ENCODE results near the gene TIMM13. TPM values are rescaled to one million over a fixed set of nuclear protein-coding genes. Genes with fewer than 3 reads are reported as not detected.

TIMM13 gene
- total RNA-seq, 4 donors from 2014 or later = 10.8 to 54.9 (median 30.8) TPM

GRCh38 chr19:2449019-2449418, 21.6 kb upstream of the TIMM13 start:
- H3K27me3 ChIP-seq = no peaks in the 10 kb centered on the region
- DNase-seq = no peak
- in situ Hi-C loops (cut with MboI; ENCODE audit: low pct_ligation_motif_present in 1 of 4, low pct_unique_long_range_greater_than_20kb in 1 of 4, low sequenced_read_pairs in 3 of 4) (no loop called here), intact Hi-C loops (cut with DNase I; ENCODE audit: low total_unique reads) (no loop called here)
- no peaks in the 10 kb centered on the region for H3K36me3 ChIP-seq
- H3K9me3 ChIP-seq = no peaks in the 10 kb centered on the region
- H3K4me3 ChIP-seq = no peak overlapping the region
- WGBS, 2 donors (ENCODE audit: low coverage in 1 of 2) = 94% methylated on average over 7 to 11 of the region's 11 CpGs
- TF ChIP-seq POLR2AphosphoS5 (IDR thresholded peaks at IDR 0.05) (no peak), EP300 (IDR thresholded peaks at IDR 0.05; ENCODE audit: low read depth) (no peak), POLR2A (IDR thresholded peaks at IDR 0.05) (no peak)
- TF ChIP-seq, protein P1, sequence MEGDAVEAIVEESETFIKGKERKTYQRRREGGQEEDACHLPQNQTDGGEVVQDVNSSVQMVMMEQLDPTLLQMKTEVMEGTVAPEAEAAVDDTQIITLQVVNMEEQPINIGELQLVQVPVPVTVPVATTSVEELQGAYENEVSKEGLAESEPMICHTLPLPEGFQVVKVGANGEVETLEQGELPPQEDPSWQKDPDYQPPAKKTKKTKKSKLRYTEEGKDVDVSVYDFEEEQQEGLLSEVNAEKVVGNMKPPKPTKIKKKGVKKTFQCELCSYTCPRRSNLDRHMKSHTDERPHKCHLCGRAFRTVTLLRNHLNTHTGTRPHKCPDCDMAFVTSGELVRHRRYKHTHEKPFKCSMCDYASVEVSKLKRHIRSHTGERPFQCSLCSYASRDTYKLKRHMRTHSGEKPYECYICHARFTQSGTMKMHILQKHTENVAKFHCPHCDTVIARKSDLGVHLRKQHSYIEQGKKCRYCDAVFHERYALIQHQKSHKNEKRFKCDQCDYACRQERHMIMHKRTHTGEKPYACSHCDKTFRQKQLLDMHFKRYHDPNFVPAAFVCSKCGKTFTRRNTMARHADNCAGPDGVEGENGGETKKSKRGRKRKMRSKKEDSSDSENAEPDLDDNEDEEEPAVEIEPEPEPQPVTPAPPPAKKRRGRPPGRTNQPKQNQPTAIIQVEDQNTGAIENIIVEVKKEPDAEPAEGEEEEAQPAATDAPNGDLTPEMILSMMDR (IDR thresholded peaks at IDR 0.05) = no peak
- H3K27ac ChIP-seq = no peak overlapping the region
- H3K4me1 ChIP-seq = no peaks in the 10 kb centered on the region

- in situ Hi-C loops (cut with MboI; ENCODE audit: low pct_ligation_motif_present in 1 of 4, low pct_unique_long_range_greater_than_20kb in 1 of 4, low sequenced_read_pairs in 3 of 4) (no loop called here), intact Hi-C loops (cut with DNase I; ENCODE audit: low total_unique reads) (no loop called here)
- no peaks in the 10 kb centered on the region for H3K4me1 ChIP-seq
- TF ChIP-seq POLR2A (IDR thresholded peaks at IDR 0.05) (no peak), EP300 (IDR thresholded peaks at IDR 0.05; ENCODE audit: low read depth) (no peak), POLR2AphosphoS5 (IDR thresholded peaks at IDR 0.05) (no peak)
- TF ChIP-seq, protein P1 (IDR thresholded peaks at IDR 0.05) = no peak
- H3K27me3 ChIP-seq = no peaks in the 10 kb centered on the region
- H3K27ac ChIP-seq = no peak overlapping the region
- H3K4me3 ChIP-seq = no peak overlapping the region
- DNase-seq = no peak
- WGBS, 2 donors (ENCODE audit: low coverage in 1 of 2) = 76 to 100% methylated on average over 3 to 11 of the region's 19 CpGs
- H3K9me3 ChIP-seq = no peaks in the 10 kb centered on the region
- H3K36me3 ChIP-seq = no peaks in the 10 kb centered on the region
These were observed 19.0 kb upstream of the TIMM13 start for GRCh38 chr19:2446381-2446780.

GRCh38 chr19:2444251-2445002, 17.0 kb upstream of the TIMM13 start:
- H3K27ac ChIP-seq = no peak overlapping the region
- no peaks in the 10 kb centered on the region for H3K36me3 ChIP-seq
- no peak for DNase-seq
- TF ChIP-seq, protein P1 (IDR thresholded peaks at IDR 0.05) = no peak
- TF ChIP-seq EP300 (IDR thresholded peaks at IDR 0.05; ENCODE audit: low read depth) (no peak), POLR2A (IDR thresholded peaks at IDR 0.05) (no peak), POLR2AphosphoS5 (IDR thresholded peaks at IDR 0.05) (no peak)
- no peaks in the 10 kb centered on the region for H3K4me1 ChIP-seq
- no peaks in the 10 kb centered on the region for H3K27me3 ChIP-seq
- H3K9me3 ChIP-seq = no peaks in the 10 kb centered on the region
- no peak overlapping the region for H3K4me3 ChIP-seq
- in situ Hi-C loops (cut with MboI; ENCODE audit: low pct_ligation_motif_present in 1 of 4, low pct_unique_long_range_greater_than_20kb in 1 of 4, low sequenced_read_pairs in 3 of 4) = no loop called here
- intact Hi-C loops (cut with DNase I; ENCODE audit: low total_unique reads) = no loop called here
- 93% methylated on average over 29 of the region's 34 CpGs; no CpG with 5 or more reads in 1 of the 2 donors for WGBS, 2 donors (ENCODE audit: low coverage in 1 of 2)

DNA sequence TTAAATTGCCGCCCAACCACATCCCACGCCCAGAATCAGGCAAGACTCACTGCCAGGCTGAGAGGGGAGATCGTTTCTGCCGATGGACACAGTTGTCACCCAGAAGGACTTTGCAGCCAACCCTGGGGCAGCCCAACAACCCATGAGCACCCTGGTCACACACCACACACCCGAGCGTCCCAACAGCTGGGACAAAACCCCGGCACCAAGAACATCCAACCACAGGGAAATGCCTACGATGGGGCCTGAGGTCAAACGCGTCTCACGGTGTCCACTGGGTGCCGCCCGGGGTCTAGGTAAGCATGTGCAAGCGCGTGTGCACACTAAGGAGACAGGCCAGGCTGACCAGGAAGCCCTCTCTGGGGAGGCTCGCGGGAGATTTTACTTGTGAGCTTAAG, 16.4 kb upstream of the TIMM13 start:
- WGBS, 2 donors (ENCODE audit: low coverage in 1 of 2) = 89% methylated on average over 17 of the region's 17 CpGs; no CpG with 5 or more reads in 1 of the 2 donors
- H3K36me3 ChIP-seq = no peaks in the 10 kb centered on the region
- intact Hi-C loops (cut with DNase I; ENCODE audit: low total_unique reads) = no loop called here
- no peaks in the 10 kb centered on the region for H3K9me3 ChIP-seq
- no peak overlapping the region for H3K27ac ChIP-seq
- TF ChIP-seq, protein P1 (IDR thresholded peaks at IDR 0.05) = no peak
- TF ChIP-seq POLR2A (IDR thresholded peaks at IDR 0.05) = no peak
- no peak for TF ChIP-seq POLR2AphosphoS5 (IDR thresholded peaks at IDR 0.05)
- TF ChIP-seq EP300 (IDR thresholded peaks at IDR 0.05; ENCODE audit: low read depth) = no peak
- DNase-seq = no peak
- H3K4me3 ChIP-seq = no peak overlapping the region
- in situ Hi-C loops (cut with MboI; ENCODE audit: low pct_ligation_motif_present in 1 of 4, low pct_unique_long_range_greater_than_20kb in 1 of 4, low sequenced_read_pairs in 3 of 4) = no loop called here
- no peaks in the 10 kb centered on the region for H3K4me1 ChIP-seq
- no peaks in the 10 kb centered on the region for H3K27me3 ChIP-seq
